Esophagus muscularis mucosa (tissue), 4 donors: ENCODE measurements around the gene MTMR12. TPM values are rescaled to one million over a fixed set of nuclear protein-coding genes. Genes with fewer than 3 reads are reported as not detected.

Experiments used
- DNase-seq: peaks from one replicate; pipeline ENCODE4 v3.0.0-alpha.2; 2017; ENCODE audit errors: extremely low spot score
- H3K27ac ChIP-seq, 4 donors: fragments of 200-600 bp; sonication (generic); replicated peaks in 1 of 4; 1 replicate in 3 of 4; 2 replicates in 1 of 4; pipeline ENCODE4 v1.5.1; 2016 to 2019; ENCODE audit warnings: mild to moderate bottlenecking in 1 of 4
- H3K27me3 ChIP-seq, 4 donors: fragments of 200-600 bp; sonication (generic); one replicate each; pipeline versions ENCODE4 v1.5.1 to v1.6.0; 2016 to 2019
- H3K36me3 ChIP-seq, 4 donors: fragments of 200-600 bp; sonication (generic); one replicate each; pipeline ENCODE4 v1.5.1; 2016 to 2019
- H3K4me1 ChIP-seq, 4 donors: fragments of 200-600 bp; sonication (generic); one replicate each; pipeline ENCODE4 v1.5.1; 2016 to 2019
- H3K4me3 ChIP-seq, 4 donors: fragments of 200-600 bp; sonication (generic); 1 replicate in 2 of 4; 2 replicates in 2 of 4; pipeline ENCODE4 v1.5.1; 2016 to 2019; ENCODE audit warnings: mild to moderate bottlenecking in 4 of 4, moderate library complexity in 1 of 4
- H3K9me3 ChIP-seq, 4 donors: fragments of 200-600 bp; sonication (generic); 1 replicate in 3 of 4; 2 replicates in 1 of 4; pipeline ENCODE4 v1.5.1; 2016 to 2019
- CTCF ChIP-seq, 3 experiments: fragments of 200-600 bp in 2 of 3; fragments of 450-650 bp in 1 of 3; sonication (generic) in 2 of 3; IDR thresholded peaks; one replicate each; pipeline ENCODE4 v1.5.1; 2017 to 2019; ENCODE audit warnings: antibody characterized with exemption in 3 of 3, mild to moderate bottlenecking in 2 of 3, moderate library complexity in 1 of 3
- EP300 ChIP-seq: sonication (generic); formaldehyde crosslinking; IDR thresholded peaks from one replicate; pipeline ENCODE4 v1.6.1; 2017; ENCODE audit warnings: antibody characterized with exemption
- POLR2A ChIP-seq: fragments of 450-650 bp; IDR thresholded peaks from one replicate; pipeline ENCODE4 v1.6.1; 2017; ENCODE audit warnings: antibody characterized with exemption, moderate library complexity, mild to moderate bottlenecking, low read depth
- POLR2AphosphoS5 ChIP-seq, 2 donors: sonication (generic); formaldehyde crosslinking; IDR thresholded peaks; one replicate each; pipeline ENCODE4 v1.6.1; 2017; ENCODE audit warnings: antibody characterized with exemption in 2 of 2
- WGBS: methylation state at CpG from one replicate; pipeline ENCODE4 v1.1.5; 2018; 5-methylcytosine and 5-hydroxymethylcytosine counted together
- intact Hi-C: fragments of 100-400 bp; cut with DNase I; formaldehyde crosslinking; loops from one replicate; pipeline ENCODE4 v1.15.1; 2023
- total RNA-seq, 4 donors: library from RNA; depleted of rRNA; stranded (reverse); fragments of >200 nt; gene quantifications; one replicate each; pipeline versions ENCODE4 v1.1.0 to v1.2.1, GENCODE V29; 2016

MTMR12 gene
- total RNA-seq, 4 donors from 2014 or later: 49.9 to 94.0 (median 63.8) TPM

GRCh38 chr5:32332361-32332760 lies 19.6 kb upstream of the MTMR12 start:
- 91% methylated on average over 1 of the region's 1 CpG for WGBS
- Histone ChIP-seq H3K36me3 (no peaks in the 10 kb centered on the region), H3K4me1 (peaks cover 0 to 28% (median 18%) of the 10 kb centered on the region in 4 donors), H3K9me3 (no peaks in the 10 kb centered on the region), H3K4me3 (no peak overlapping the region), H3K27me3 (no peaks in the 10 kb centered on the region), H3K27ac (no peak overlapping the region)
- DNase-seq: no peak
- intact Hi-C loops: loop anchor here (10.0 kb wide), 1 partner anchor 508 kb away; no protein-coding TSS in a partner anchor
- TF ChIP-seq POLR2AphosphoS5 (IDR thresholded peaks at IDR 0.05) (no peak), EP300 (no peak), POLR2A (no peak), CTCF (IDR thresholded peaks at IDR 0.05) (no peak)

GRCh38 chr5:32331935-32332274 lies 19.2 kb upstream of the MTMR12 start:
- TF ChIP-seq POLR2AphosphoS5 (IDR thresholded peaks at IDR 0.05): no peak
- no peak for TF ChIP-seq CTCF (IDR thresholded peaks at IDR 0.05)
- Histone ChIP-seq H3K27me3 (no peaks in the 10 kb centered on the region), H3K4me3 (no peak overlapping the region), H3K36me3 (no peaks in the 10 kb centered on the region), H3K27ac (no peak overlapping the region), H3K9me3 (no peaks in the 10 kb centered on the region), H3K4me1 (peaks cover 0 to 28% (median 18%) of the 10 kb centered on the region in 4 donors)
- DNase-seq: no peak
- intact Hi-C loops: loop anchor here (10.0 kb wide), 1 partner anchor 507 kb away; no protein-coding TSS in a partner anchor
- 52% methylated on average over 3 of the region's 3 CpGs for WGBS

DNA sequence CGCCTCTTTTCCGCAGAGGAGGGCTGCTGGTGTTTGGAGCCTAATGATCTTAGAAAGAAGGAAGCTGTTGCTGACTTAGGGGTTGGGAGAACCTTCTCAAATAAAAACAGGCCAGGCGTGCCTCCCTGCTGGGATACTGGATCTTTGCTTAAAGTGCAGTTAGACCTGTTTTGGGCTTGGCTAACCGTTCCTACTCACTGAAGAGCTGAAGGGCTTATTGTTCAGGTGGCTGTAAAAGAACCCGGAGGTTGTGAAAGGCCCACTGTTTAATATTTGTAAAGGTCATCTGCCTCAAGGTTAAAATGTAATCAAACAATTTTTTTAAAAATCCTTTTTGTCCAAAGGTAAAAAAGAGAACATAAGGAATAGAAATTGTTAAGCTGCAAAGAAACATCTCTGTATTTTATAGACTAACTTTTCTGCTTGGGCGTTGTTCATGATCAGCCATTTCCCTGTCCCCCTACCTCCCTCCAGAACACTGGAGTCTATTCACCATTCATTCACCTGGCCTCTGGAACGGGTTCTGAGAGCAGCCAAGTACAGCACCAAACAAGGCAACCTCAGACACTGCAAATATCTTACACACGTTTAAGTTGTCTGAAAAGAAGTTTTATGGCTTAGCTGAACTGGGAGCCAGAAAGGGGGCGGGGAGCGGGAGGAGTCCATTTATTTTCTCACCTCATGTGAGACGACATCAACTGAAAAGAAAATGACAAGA lies 18.6 kb upstream of the MTMR12 start:
- WGBS: 49% methylated on average over 11 of the region's 11 CpGs
- intact Hi-C loops: loop anchor here (10.0 kb wide), 1 partner anchor 507 kb away; no protein-coding TSS in a partner anchor
- peaks cover 0 to 28% (median 18%) of the 10 kb centered on the region in 4 donors for H3K4me1 ChIP-seq
- no peaks in the 10 kb centered on the region for H3K9me3 ChIP-seq
- DNase-seq: peak; percentile 86
- peak overlapping the region in 1 of 4 donors; percentile 11 for H3K27ac ChIP-seq
- no peaks in the 10 kb centered on the region for H3K36me3 ChIP-seq
- no peak for TF ChIP-seq POLR2AphosphoS5 (IDR thresholded peaks at IDR 0.05)
- TF ChIP-seq EP300: no peak
- TF ChIP-seq CTCF (IDR thresholded peaks at IDR 0.05): no peak
- TF ChIP-seq POLR2A: no peak
- H3K4me3 ChIP-seq: no peak overlapping the region
- H3K27me3 ChIP-seq: no peaks in the 10 kb centered on the region

GRCh38 chr5:32330126-32330971 lies 17.6 kb upstream of the MTMR12 start:
- WGBS: 77% methylated on average over 9 of the region's 11 CpGs
- no peaks in the 10 kb centered on the region for H3K36me3 ChIP-seq
- H3K9me3 ChIP-seq: no peaks in the 10 kb centered on the region
- no peaks in the 10 kb centered on the region for H3K27me3 ChIP-seq
- TF ChIP-seq POLR2A (no peak), POLR2AphosphoS5 (IDR thresholded peaks at IDR 0.05) (no peak), CTCF (IDR thresholded peaks at IDR 0.05) (no peak), EP300 (no peak)
- intact Hi-C loops: loop anchor here (10.0 kb wide), 1 partner anchor 506 kb away; no protein-coding TSS in a partner anchor
- no peak overlapping the region for H3K4me3 ChIP-seq
- peak overlapping the region in 1 of 4 donors; percentile 11 for H3K27ac ChIP-seq
- peaks cover 0 to 28% (median 18%) of the 10 kb centered on the region in 4 donors for H3K4me1 ChIP-seq
- peak; percentile 68 for DNase-seq
